Endothelial cell of umbilical vein (primary cell): ENCODE measurements around the gene COL20A1. TPM values are rescaled to one million over a fixed set of nuclear protein-coding genes. Genes with fewer than 3 reads are reported as not detected.

Experiments
- BruUV-seq: library from RNA; stranded (reverse); fragments of 400-500 nt; replicated peaks from 2 replicates; lab custom pipeline; 2021; lab: Mats Ljungman, UMichigan
- CTCF ChIA-PET: fragments of 300-600, 350-600 bp; sonication (Branson Sonifier 250); formaldehyde crosslinking; loops from one replicate; lab custom pipeline; 2021; ENCODE audit warnings: antibody characterized with exemption, inconsistent platforms; lab: Charles Lee
- POLR2A ChIA-PET: fragments of 300-600, 350-600 bp; sonication (Branson Sonifier 250); formaldehyde crosslinking; loops from one replicate; lab custom pipeline; 2021; ENCODE audit warnings: antibody characterized with exemption, inconsistent platforms; lab: Charles Lee
- DNase-seq: peaks from one replicate; pipeline ENCODE4 v3.0.0-alpha.2; 2011; ENCODE audit warnings: low read depth, low spot score
- FAIRE-seq: peaks from 2 replicates; lab custom pipeline; 2011; peaks lifted over from hg19 to GRCh38; lab: Jason Lieb, UNC
- H2AFZ ChIP-seq: 2 replicates; pipeline ENCODE4 v1.6.0; 2012; ENCODE audit warnings: low read depth, low read length, control low read depth, inconsistent platforms
- H3K27ac ChIP-seq: 2 replicates; pipeline ENCODE4 v1.5.1; 2011; ENCODE audit warnings: low read depth, mild to moderate bottlenecking, control low read depth, low read length, moderate library complexity; ENCODE audit not compliant: insufficient read depth
- H3K27me3 ChIP-seq, 2 experiments: 2 replicates each; pipeline versions ENCODE4 v1.6.0 to v1.6.1; 2011; ENCODE audit warnings: low read length in 2 of 2, mixed read lengths in 1 of 2; ENCODE audit not compliant: control insufficient read depth in 2 of 2, insufficient read depth in 2 of 2
- H3K36me3 ChIP-seq, 2 experiments: 2 replicates in 1 of 2; 3 replicates in 1 of 2; pipeline ENCODE4 v1.5.1; 2011; ENCODE audit warnings: low read length in 2 of 2, mild to moderate bottlenecking in 1 of 2, moderate library complexity in 1 of 2; ENCODE audit not compliant: control insufficient read depth in 2 of 2, insufficient read depth in 2 of 2; ENCODE audit errors: extremely low read depth in 1 of 2
- H3K4me1 ChIP-seq: 3 replicates; pipeline ENCODE4 v1.5.1; 2011; ENCODE audit warnings: mild to moderate bottlenecking, low read length; ENCODE audit not compliant: control insufficient read depth, insufficient read depth; ENCODE audit errors: extremely low read depth
- H3K4me2 ChIP-seq: 2 replicates; pipeline ENCODE4 v1.6.1; 2011; ENCODE audit warnings: low read length, control low read depth, mixed read lengths; ENCODE audit not compliant: insufficient read depth
- H3K4me3 ChIP-seq, 3 experiments: fragments of 200-600 bp in 1 of 3; sonication (generic), shearing (Covaris generic) in 1 of 3; replicated peaks in 1 of 3; 2 replicates each; pipeline ENCODE4 v1.5.1; 2011 to 2016; ENCODE audit warnings: control low read depth in 3 of 3, low read length in 3 of 3, mild to moderate bottlenecking in 2 of 3, inconsistent platforms in 1 of 3, low read depth in 1 of 3, moderate library complexity in 1 of 3; ENCODE audit not compliant: insufficient read depth in 1 of 3
- H3K79me2 ChIP-seq: 2 replicates; pipeline ENCODE4 v1.6.0; 2012; ENCODE audit warnings: low read length, inconsistent platforms; ENCODE audit not compliant: control insufficient read depth, insufficient read depth
- H3K9ac ChIP-seq: replicated peaks from 2 replicates; pipeline ENCODE3; 2011; ENCODE audit warnings: low read length, control low read depth; ENCODE audit not compliant: insufficient read depth; ENCODE audit errors: extremely low read depth
- H3K9me1 ChIP-seq: replicated peaks from 3 replicates; pipeline ENCODE4 v1.6.0; 2011; ENCODE audit warnings: mild to moderate bottlenecking, low read length; ENCODE audit not compliant: control insufficient read depth, insufficient read depth; ENCODE audit errors: extremely low read depth
- H3K9me3 ChIP-seq: replicated peaks from 2 replicates; pipeline ENCODE4 v1.5.1; 2012; ENCODE audit warnings: low read length, inconsistent platforms; ENCODE audit not compliant: control insufficient read depth, insufficient read depth
- H4K20me1 ChIP-seq: replicated peaks from 2 replicates; pipeline ENCODE3; 2011; ENCODE audit warnings: mild to moderate bottlenecking, low read length; ENCODE audit not compliant: control insufficient read depth, insufficient read depth; ENCODE audit errors: extremely low read depth
- EZH2 ChIP-seq: IDR thresholded peaks from 2 replicates; pipeline ENCODE4 v1.6.1; 2012; ENCODE audit warnings: borderline replicate concordance, low read depth, mild to moderate bottlenecking, moderate library complexity, low read length, inconsistent platforms; ENCODE audit not compliant: severe bottlenecking
- FOS ChIP-seq: IDR thresholded peaks from 2 replicates; pipeline ENCODE4 v1.6.1; 2011; ENCODE audit warnings: mild to moderate bottlenecking, low read length, moderate library complexity, borderline replicate concordance; ENCODE audit not compliant: insufficient read depth
- GATA2 ChIP-seq: IDR thresholded peaks from 2 replicates; pipeline ENCODE4 v1.7.0; 2011; ENCODE audit warnings: low read depth, mild to moderate bottlenecking, moderate library complexity, mixed read lengths, low read length; ENCODE audit not compliant: insufficient read length, insufficient read depth
- JUN ChIP-seq: IDR thresholded peaks from 2 replicates; pipeline ENCODE4 v1.6.1; 2011; ENCODE audit warnings: borderline replicate concordance, low read depth; ENCODE audit not compliant: insufficient read length, insufficient read depth
- MAX ChIP-seq: IDR thresholded peaks from 2 replicates; pipeline ENCODE4 v1.6.1; 2011; ENCODE audit not compliant: insufficient read depth, insufficient read length
- MYC ChIP-seq: IDR thresholded peaks from one replicate; pipeline ENCODE4 v1.6.1; 2011; ENCODE audit warnings: mild to moderate bottlenecking, low read depth, low read length
- POLR2A ChIP-seq: IDR thresholded peaks from 2 replicates; pipeline ENCODE4 v1.6.1; 2012; ENCODE audit warnings: low read depth, mild to moderate bottlenecking, control low read depth, low read length
- POLR2AphosphoS5 ChIP-seq: IDR thresholded peaks from 2 replicates; pipeline ENCODE4 v1.6.1; 2012; ENCODE audit warnings: low read depth, mild to moderate bottlenecking, control low read depth, low read length, moderate library complexity; ENCODE audit not compliant: insufficient read depth
- dilution Hi-C: fragments of 300-500 bp; cut with MboI; formaldehyde crosslinking; loops from one replicate; pipeline ENCODE4 v1.15.0; 2019; ENCODE audit warnings: low sequenced_read_pairs; ENCODE audit not compliant: extremely low pct_ligation_motif_present
- intact Hi-C: fragments of 100-400 bp; cut with micrococcal nuclease; formaldehyde crosslinking; loops from one replicate; pipeline ENCODE4 v1.10.0; 2022
- polyA plus RNA-seq, 4 experiments: library from polyadenylated mRNA; depleted of rRNA in 3 of 4; stranded (reverse) in 3 of 4; unstranded in 1 of 4; fragments of >200 nt; gene quantifications; 2 replicates each; pipeline versions ENCODE4 v1.2.1 to v1.2.3, GENCODE V29; 2011 to 2012; ENCODE audit warnings: missing spikeins in 1 of 4
- total RNA-seq: library from RNA; stranded (reverse); gene quantifications from 2 replicates; pipeline ENCODE4 v1.2.3, GENCODE V29; 2021
- TF ChIP-seq, protein P1 (sequence below), 2 donors: IDR thresholded peaks; 1 replicate in 1 of 2; 2 replicates in 1 of 2; pipeline ENCODE4 v1.5.1; 2011; ENCODE audit warnings: low read length in 2 of 2, mild to moderate bottlenecking in 2 of 2, moderate library complexity in 2 of 2, control low read depth in 1 of 2, inconsistent platforms in 1 of 2, low read depth in 1 of 2; ENCODE audit not compliant: insufficient read depth in 1 of 2; ENCODE audit errors: extremely low read depth in 1 of 2

COL20A1 gene
- total and polyA plus RNA-seq, 2 donors (not counting 3 experiments of a cell fraction or from before 2014, with no cell fraction given) = not detected

DNA sequence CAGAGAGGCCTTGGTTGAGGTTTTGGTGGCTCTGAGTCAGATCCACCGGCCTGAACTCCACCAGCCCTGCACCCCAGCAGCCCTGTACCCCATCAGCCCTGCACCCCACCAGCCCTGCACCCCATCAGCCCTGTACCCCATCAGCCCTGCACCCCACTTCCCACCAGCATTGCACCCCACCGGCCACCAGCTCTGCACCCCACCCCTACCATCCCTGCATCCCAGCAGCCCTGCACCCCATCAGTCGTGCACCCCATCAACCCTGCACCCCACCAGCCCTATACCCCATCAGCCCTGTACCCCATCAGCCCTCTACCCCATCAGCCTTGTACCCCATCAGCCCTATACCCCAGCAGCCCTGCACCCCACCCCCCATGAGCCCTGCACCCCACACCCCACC, 82.5 kb downstream of the COL20A1 start:
- DNase-seq (no peak), FAIRE-seq (no peak)
- no peaks in the 10 kb centered on the region for H3K79me2 ChIP-seq
- H3K9me3 ChIP-seq = no peaks in the 10 kb centered on the region
- intact Hi-C loops = no loop called here
- dilution Hi-C loops = no loop called here
- no peaks in the 10 kb centered on the region for H3K4me1 ChIP-seq
- no peak overlapping the region for H3K27ac ChIP-seq
- no peak overlapping the region for H2AFZ ChIP-seq
- no peak overlapping the region for H3K4me2 ChIP-seq
- no peak overlapping the region for H3K9ac ChIP-seq
- no peaks in the 10 kb centered on the region for H3K9me1 ChIP-seq
- H3K36me3 ChIP-seq = no peaks in the 10 kb centered on the region
- no peak overlapping the region for H3K4me3 ChIP-seq
- H4K20me1 ChIP-seq = no peaks in the 10 kb centered on the region
- TF ChIP-seq MYC (no peak), EZH2 (no peak), JUN (no peak), POLR2AphosphoS5 (no peak), FOS (no peak), GATA2 (no peak), MAX (no peak), POLR2A (no peak)
- TF ChIP-seq, protein P1, sequence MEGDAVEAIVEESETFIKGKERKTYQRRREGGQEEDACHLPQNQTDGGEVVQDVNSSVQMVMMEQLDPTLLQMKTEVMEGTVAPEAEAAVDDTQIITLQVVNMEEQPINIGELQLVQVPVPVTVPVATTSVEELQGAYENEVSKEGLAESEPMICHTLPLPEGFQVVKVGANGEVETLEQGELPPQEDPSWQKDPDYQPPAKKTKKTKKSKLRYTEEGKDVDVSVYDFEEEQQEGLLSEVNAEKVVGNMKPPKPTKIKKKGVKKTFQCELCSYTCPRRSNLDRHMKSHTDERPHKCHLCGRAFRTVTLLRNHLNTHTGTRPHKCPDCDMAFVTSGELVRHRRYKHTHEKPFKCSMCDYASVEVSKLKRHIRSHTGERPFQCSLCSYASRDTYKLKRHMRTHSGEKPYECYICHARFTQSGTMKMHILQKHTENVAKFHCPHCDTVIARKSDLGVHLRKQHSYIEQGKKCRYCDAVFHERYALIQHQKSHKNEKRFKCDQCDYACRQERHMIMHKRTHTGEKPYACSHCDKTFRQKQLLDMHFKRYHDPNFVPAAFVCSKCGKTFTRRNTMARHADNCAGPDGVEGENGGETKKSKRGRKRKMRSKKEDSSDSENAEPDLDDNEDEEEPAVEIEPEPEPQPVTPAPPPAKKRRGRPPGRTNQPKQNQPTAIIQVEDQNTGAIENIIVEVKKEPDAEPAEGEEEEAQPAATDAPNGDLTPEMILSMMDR (IDR thresholded peaks at IDR 0.05; ENCODE audit: extremely low read depth in 1 of 2, insufficient read depth in 1 of 2, low read depth in 1 of 2, low read length in 2 of 2) = no peak
- BruUV-seq = no TSS peak
- H3K27me3 ChIP-seq = peaks cover 0 to 3% of the 10 kb centered on the region in 2 experiments
- CTCF ChIA-PET = no interaction called here
- POLR2A ChIA-PET = no interaction called here
